Stromal cell of bone marrow (primary cell): ENCODE data around the gene DMXL1.

Experiments used
- DNase-seq: peaks from one replicate; pipeline ENCODE4 v3.0.0-alpha.2; 2012; ENCODE audit warnings: low read depth

The DMXL1 gene

DNA sequence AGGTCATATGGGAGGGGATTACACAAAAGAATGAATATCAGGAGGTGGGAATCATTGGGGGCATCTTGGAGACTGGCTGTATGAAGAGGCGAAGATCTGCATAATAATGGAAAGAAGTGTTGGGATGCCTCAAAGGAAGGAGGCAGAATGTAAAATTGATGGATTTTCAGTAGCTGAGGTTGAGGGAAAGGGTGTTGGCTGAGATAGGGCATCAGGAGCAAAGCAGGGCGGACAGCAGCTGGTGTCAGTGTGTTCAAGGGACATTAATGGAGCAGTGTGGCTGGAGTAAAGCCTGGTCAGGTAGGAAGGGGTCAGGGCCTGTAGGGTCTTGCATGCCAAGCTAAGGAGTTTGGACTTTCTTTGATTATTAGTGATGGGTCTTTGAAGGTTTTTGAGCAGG is 219.7 kb downstream of the DMXL1 start:
- no peak for DNase-seq

DNA sequence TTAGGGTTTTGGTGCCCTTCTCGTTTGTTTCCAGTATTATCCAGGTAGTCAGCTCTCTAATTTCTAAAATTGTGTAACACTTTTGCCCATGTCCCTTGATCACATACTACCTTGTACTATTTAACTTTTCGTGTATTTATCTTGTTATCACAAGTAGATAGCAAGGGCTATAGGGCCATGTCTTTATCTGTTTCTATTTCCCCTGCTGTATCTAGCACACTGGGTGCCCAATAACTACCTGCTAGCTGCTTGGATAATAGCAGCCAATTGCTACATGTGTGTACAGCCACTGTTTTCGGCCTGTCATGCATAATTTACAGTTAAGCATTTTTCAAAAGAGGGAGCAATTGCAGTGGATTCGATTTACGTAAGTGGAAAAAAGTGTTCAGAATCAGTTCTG is 220.2 kb downstream of the DMXL1 start:
- DNase-seq: no peak

DNA sequence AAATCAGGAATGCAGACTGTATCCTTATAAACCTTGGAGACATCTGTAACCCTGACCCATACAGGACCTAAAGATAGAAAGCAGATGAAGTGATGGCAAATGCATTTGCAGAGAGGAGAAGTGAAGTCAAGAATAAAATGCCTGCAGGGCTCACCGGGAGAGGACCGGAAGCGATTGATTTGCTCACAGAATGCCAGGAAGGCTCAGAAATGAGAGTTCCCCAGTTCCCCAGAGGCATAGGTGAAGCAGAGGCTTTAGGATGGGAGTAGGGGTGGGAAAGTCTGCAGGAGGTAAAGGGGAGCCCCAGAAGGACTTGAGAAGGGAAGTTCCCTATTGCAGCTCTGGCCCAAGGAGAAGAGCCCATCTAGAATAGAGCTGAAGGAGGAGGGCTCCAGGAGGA is 221.0 kb downstream of the DMXL1 start:
- no peak for DNase-seq

DNA sequence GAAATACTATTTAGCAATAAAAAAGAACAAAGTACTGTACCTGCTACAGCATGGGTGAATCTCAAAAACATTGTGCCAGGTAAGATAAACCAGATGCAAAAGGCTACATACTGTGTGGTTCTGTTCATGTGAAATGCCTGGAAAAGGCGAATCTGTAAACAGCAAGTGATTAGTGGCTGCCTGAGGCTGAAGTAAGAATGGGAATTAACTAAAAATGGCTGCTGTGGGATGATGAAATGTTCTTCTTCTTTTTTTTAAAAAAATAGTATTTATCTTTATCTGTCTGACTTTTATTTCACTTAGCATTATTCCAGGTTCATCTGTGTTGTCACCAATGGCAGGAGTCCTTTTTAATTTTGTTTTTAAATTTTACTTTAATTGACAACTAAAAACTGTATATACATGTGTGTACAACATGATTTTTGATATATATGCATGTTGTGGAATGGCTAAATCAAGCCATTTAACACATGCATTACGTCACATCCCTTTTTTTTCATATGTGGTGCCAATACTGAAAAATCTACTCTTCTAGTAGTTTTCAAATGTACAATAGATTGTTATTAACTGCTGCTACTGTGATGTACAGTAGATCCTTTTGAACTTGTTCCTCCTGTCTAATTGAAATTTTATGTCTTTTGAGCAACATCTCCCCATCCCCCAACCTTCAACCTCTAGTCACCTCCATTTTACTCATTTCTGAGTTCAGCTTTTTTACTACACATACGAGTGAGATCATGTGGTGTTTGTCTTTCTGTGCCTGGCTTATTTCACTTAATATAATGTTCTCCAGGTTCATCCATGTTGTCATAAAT is 222.0 kb downstream of the DMXL1 start:
- DNase-seq: no peak

DNA sequence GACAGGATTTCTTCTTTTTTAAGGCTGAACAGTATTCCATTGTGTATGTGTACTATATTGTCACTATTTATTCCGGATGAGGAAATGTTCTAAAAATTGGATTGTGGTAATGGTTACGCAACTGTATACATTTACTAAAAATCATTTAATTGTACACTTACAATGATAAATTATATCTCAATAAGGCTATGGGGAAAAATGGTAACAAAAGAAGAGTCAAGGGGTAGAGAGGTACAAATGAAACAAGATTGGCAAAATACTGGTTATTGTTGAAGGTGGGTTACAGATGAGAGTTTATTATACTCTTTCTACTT is 222.6 kb downstream of the DMXL1 start:
- DNase-seq: no peak
